Measurements from ENCODE around the gene KLK3.

Gene KLK3

GRCh38 chr19:50898018-50898417 is 43.3 kb downstream of the KLK3 start:
- DNase-seq (ENCODE audit: low spot score) = no peak

GRCh38 chr19:50899569-50899968 is 44.9 kb downstream of the KLK3 start:
- DNase-seq (ENCODE audit: low spot score) = no peak

- DNase-seq (ENCODE audit: low spot score) = no peak
Measured at GRCh38 chr19:50902640-50903039, 47.9 kb downstream of the KLK3 start.

- peak; percentile 30 for DNase-seq (ENCODE audit: low spot score)
Measured at GRCh38 chr19:50906217-50906616, 51.5 kb downstream of the KLK3 start.

GRCh38 chr19:50908336-50908735 is 53.6 kb downstream of the KLK3 start:
- DNase-seq (ENCODE audit: low spot score) = no peak

- DNase-seq (ENCODE audit: low spot score) = peak; percentile 19
Measured at GRCh38 chr19:50909240-50910070, 54.7 kb downstream of the KLK3 start.
